ENCODE measurements around the gene BTBD7. TPM values are rescaled to one million over a fixed set of nuclear protein-coding genes. Genes with fewer than 3 reads are reported as not detected.

Gene BTBD7, protein sequence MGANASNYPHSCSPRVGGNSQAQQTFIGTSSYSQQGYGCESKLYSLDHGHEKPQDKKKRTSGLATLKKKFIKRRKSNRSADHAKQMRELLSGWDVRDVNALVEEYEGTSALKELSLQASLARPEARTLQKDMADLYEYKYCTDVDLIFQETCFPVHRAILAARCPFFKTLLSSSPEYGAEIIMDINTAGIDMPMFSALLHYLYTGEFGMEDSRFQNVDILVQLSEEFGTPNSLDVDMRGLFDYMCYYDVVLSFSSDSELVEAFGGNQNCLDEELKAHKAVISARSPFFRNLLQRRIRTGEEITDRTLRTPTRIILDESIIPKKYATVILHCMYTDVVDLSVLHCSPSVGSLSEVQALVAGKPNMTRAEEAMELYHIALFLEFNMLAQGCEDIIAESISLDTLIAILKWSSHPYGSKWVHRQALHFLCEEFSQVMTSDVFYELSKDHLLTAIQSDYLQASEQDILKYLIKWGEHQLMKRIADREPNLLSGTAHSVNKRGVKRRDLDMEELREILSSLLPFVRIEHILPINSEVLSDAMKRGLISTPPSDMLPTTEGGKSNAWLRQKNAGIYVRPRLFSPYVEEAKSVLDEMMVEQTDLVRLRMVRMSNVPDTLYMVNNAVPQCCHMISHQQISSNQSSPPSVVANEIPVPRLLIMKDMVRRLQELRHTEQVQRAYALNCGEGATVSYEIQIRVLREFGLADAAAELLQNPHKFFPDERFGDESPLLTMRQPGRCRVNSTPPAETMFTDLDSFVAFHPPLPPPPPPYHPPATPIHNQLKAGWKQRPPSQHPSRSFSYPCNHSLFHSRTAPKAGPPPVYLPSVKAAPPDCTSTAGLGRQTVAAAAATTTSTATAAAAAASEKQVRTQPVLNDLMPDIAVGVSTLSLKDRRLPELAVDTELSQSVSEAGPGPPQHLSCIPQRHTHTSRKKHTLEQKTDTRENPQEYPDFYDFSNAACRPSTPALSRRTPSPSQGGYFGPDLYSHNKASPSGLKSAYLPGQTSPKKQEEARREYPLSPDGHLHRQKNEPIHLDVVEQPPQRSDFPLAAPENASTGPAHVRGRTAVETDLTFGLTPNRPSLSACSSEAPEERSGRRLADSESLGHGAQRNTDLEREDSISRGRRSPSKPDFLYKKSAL
- total RNA-seq, result 27.8 TPM
- polyA plus RNA-seq, result 10 to 100 TPM in 2 of 4 donors, 1 to 10 TPM in 2; 6.5 to 10.8 (median 10.2) TPM

DNA sequence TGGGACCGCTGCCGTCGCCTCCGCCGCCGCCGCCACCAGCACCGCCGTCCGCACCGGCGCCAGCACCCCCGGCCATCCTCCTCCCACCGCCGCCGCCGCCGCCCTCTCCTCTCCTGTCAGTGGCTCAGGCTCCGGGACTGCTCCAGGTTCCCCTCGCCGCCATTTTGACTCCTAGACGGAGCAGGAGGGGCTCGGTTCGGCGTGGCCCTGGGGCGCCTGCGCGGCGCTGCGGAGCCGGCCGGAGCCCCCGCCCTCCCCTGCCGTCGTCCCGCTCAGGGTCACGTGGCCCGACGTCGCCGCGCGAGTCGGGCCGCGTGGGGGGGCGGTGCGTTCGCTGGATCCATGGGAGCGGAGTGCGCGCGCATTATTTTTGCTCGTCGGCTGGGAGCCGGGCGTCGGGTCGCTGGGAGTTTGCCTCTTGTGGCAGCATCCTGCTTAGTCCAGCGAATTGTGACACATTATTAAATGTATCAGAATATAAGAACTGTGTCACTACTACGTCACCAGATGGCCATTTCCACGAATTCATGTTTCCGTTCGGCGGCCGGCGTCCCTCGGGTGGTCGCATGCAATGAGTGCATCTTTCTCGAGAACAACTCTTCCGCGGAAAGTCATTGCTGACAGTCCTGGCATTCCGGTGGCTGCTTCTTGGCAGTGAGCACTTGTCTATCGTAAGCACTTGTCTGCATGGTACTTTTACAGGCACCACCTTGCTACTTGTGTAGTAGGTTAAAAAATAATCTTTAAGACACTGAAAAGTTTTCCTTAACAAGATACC lies at the start of gene BTBD7:
Gene BTBD7, minus strand, starts transcription at position 184 of the 778 bp plus-strand sequence. CDS start 36,985 bp downstream, outside the sequence.
- no peaks in the 10 kb centered on the region for H3K9me3 Mint-ChIP-seq
- Histone ChIP-seq H3K27me3 (ENCODE audit: control insufficient read depth, insufficient read depth, low read length) (no peaks in the 10 kb centered on the region), H3K27ac (ENCODE audit: insufficient read depth, low read length, poor library complexity, severe bottlenecking) (peak within 1 kb of the TSS; percentile 82), H3K4me3 (ENCODE audit: low read depth, low read length) (peak within 1 kb of the TSS; percentile 93), H3K36me3 (ENCODE audit: control insufficient read depth, insufficient read depth, low read length) (no peaks in the 10 kb centered on the region), H3K4me1 (ENCODE audit: control insufficient read depth, insufficient read depth, low read length, poor library complexity, severe bottlenecking) (peaks cover 28% of the 10 kb centered on the region), H3K9me3 (ENCODE audit: control insufficient read depth in 2 of 2, low read length in 2 of 2) (no peaks in the 10 kb centered on the region)
- DNase-seq (peak; percentile 93 to 95 (median 93)), ATAC-seq (ENCODE audit: low read depth in 2 of 2) (peak; percentile 93)
- peaks cover 19 to 57% (median 44%) of the 10 kb centered on the region in 4 donors for H3K4me1 Mint-ChIP-seq
- H3K27ac Mint-ChIP-seq, result peak within 1 kb of the TSS; percentile 84 to 96 (median 94)
- no peaks in the 10 kb centered on the region for H3K36me3 Mint-ChIP-seq
- H3K4me3 Mint-ChIP-seq, result peak within 1 kb of the TSS; percentile 93 to 98 (median 96)
- no peaks in the 10 kb centered on the region for H3K27me3 Mint-ChIP-seq

DNA sequence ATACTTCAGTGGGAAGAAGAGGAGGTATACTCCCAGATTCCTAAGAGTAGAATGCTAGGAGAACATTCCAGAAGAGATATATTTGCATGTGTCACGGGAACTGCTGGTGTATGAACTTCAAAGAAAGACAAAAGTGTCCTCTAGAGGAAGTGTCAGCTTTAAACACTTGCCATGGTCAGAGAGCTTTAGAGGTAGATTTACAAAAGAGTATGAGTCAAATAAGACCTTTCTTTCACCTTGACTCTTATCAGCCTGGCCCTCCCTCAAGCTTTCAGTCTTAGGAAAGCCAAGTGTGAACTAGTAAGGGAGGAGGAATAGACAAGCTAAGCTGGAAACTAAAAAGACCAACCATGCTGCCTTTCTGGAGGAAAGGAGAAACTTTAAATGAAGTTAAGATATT lies 48.8 kb upstream of the BTBD7 start:
- Mint-ChIP-seq H3K4me3 (no peak overlapping the region), H3K27me3 (peaks cover 32% of the 10 kb centered on the region), H3K27ac (no peak overlapping the region), H3K9me3 (peaks cover 0 to 9% (median 4%) of the 10 kb centered on the region in 7 donors), H3K4me1 (no peaks in the 10 kb centered on the region), H3K36me3 (no peaks in the 10 kb centered on the region)
- no peaks in the 10 kb centered on the region for H3K9me3 ChIP-seq (ENCODE audit: control insufficient read depth in 2 of 2, low read length in 2 of 2)
- H3K27ac ChIP-seq (ENCODE audit: insufficient read depth, low read length, poor library complexity, severe bottlenecking), result no peak overlapping the region
- no peaks in the 10 kb centered on the region for H3K4me1 ChIP-seq (ENCODE audit: control insufficient read depth, insufficient read depth, low read length, poor library complexity, severe bottlenecking)
- ATAC-seq (ENCODE audit: low read depth in 2 of 2) (no peak), DNase-seq (no peak)
- H3K27me3 ChIP-seq (ENCODE audit: control insufficient read depth, insufficient read depth, low read length), result peaks cover 6% of the 10 kb centered on the region
- H3K4me3 ChIP-seq (ENCODE audit: low read depth, low read length), result no peak overlapping the region
- H3K36me3 ChIP-seq (ENCODE audit: control insufficient read depth, insufficient read depth, low read length), result no peaks in the 10 kb centered on the region

DNA sequence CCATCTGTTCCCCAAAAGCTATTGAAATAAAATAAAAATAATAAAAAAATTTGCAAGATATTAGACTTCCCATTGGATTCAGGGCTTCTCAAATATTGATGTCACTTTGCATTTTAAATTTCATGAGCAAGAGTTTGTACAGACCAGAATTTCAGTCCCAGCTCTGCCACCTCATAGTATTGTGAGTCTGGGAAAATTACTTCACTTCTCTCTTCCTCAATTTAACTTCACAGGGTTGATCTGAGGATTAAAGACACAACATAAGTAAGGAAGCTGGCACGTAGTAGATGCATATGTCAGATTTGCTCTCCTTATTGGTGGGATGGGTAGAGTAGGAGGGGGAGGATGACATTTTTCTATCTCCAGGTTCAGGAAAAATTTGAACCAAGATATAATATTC lies 47.0 kb upstream of the BTBD7 start:
- H3K4me1 Mint-ChIP-seq, result no peaks in the 10 kb centered on the region
- H3K9me3 Mint-ChIP-seq, result peaks cover 0 to 9% (median 2%) of the 10 kb centered on the region in 7 donors
- DNase-seq, result no peak
- ATAC-seq (ENCODE audit: low read depth in 2 of 2), result no peak
- H3K9me3 ChIP-seq (ENCODE audit: control insufficient read depth in 2 of 2, low read length in 2 of 2), result no peaks in the 10 kb centered on the region
- no peak overlapping the region for H3K27ac ChIP-seq (ENCODE audit: insufficient read depth, low read length, poor library complexity, severe bottlenecking)
- no peaks in the 10 kb centered on the region for H3K4me1 ChIP-seq (ENCODE audit: control insufficient read depth, insufficient read depth, low read length, poor library complexity, severe bottlenecking)
- no peak overlapping the region for H3K4me3 Mint-ChIP-seq
- no peak overlapping the region for H3K27ac Mint-ChIP-seq
- no peaks in the 10 kb centered on the region for H3K36me3 Mint-ChIP-seq
- H3K36me3 ChIP-seq (ENCODE audit: control insufficient read depth, insufficient read depth, low read length), result no peaks in the 10 kb centered on the region
- peaks cover 21% of the 10 kb centered on the region for H3K27me3 Mint-ChIP-seq
- no peak overlapping the region for H3K4me3 ChIP-seq (ENCODE audit: low read depth, low read length)
- H3K27me3 ChIP-seq (ENCODE audit: control insufficient read depth, insufficient read depth, low read length), result peaks cover 6% of the 10 kb centered on the region

DNA sequence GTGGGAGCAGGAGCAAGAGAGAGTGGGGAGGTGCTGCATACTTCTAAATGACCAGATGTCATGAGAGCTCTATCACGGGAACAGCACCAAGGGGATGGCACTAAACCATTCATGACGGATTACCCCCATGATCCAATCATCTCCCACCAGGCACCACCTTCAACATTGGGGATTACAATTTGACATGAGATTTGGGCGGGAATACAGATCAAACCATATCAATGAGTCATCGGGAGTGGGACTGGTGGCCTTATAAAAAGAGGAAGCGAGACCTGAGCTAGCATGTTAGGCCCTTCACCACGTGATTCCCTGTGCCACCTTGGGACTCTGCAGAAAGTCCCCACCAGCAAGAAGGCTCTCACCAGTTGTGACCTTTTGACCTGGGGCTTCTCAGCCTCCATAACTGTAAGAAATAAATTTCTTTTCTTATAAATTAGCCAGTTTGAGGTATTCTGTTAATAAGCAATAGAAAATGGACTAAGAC lies 42.9 kb upstream of the BTBD7 start:
- Mint-ChIP-seq H3K27ac (no peak overlapping the region), H3K27me3 (peaks cover 19% of the 10 kb centered on the region), H3K36me3 (no peaks in the 10 kb centered on the region), H3K4me3 (no peak overlapping the region), H3K9me3 (peaks cover 0 to 5% (median 1%) of the 10 kb centered on the region in 7 donors), H3K4me1 (no peaks in the 10 kb centered on the region)
- no peaks in the 10 kb centered on the region for H3K9me3 ChIP-seq (ENCODE audit: control insufficient read depth in 2 of 2, low read length in 2 of 2)
- H3K36me3 ChIP-seq (ENCODE audit: control insufficient read depth, insufficient read depth, low read length), result no peaks in the 10 kb centered on the region
- H3K4me1 ChIP-seq (ENCODE audit: control insufficient read depth, insufficient read depth, low read length, poor library complexity, severe bottlenecking), result no peaks in the 10 kb centered on the region
- no peak overlapping the region for H3K4me3 ChIP-seq (ENCODE audit: low read depth, low read length)
- DNase-seq (no peak), ATAC-seq (ENCODE audit: low read depth in 2 of 2) (no peak)
- H3K27ac ChIP-seq (ENCODE audit: insufficient read depth, low read length, poor library complexity, severe bottlenecking), result no peak overlapping the region
- H3K27me3 ChIP-seq (ENCODE audit: control insufficient read depth, insufficient read depth, low read length), result peaks cover 9% of the 10 kb centered on the region

DNA sequence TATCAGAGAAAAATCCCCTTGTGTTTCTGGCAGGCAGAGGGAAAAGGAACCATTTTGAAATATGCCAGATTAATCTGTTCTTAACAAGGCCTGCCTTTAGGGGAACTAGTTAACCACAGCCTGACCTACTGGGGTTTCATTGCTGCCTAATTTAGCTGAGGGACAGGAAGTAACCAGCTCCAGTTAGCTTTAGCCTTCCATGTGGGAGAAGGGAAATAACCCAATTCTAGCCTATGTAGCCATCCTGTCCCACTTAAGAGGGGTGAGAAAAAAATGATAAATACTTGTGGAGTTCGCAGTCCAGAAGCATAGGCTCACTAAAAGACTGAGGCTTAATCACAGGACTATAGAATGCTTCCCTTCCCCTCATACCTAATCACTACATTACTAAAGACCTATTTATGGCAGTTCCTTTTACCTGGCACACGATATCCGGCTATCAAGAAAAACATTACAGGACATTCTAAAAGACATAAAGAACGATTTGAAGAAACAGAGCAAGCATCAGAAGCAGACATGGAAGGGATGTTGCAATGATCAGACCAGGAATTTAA lies 37.0 kb upstream of the BTBD7 start:
- Mint-ChIP-seq H3K27me3 (peaks cover 23% of the 10 kb centered on the region), H3K27ac (no peak overlapping the region), H3K9me3 (peaks cover 0 to 5% (median 0%) of the 10 kb centered on the region in 7 donors), H3K4me1 (no peaks in the 10 kb centered on the region), H3K36me3 (no peaks in the 10 kb centered on the region), H3K4me3 (no peak overlapping the region)
- peaks cover 11% of the 10 kb centered on the region for H3K27me3 ChIP-seq (ENCODE audit: control insufficient read depth, insufficient read depth, low read length)
- no peak overlapping the region for H3K27ac ChIP-seq (ENCODE audit: insufficient read depth, low read length, poor library complexity, severe bottlenecking)
- no peak overlapping the region for H3K4me3 ChIP-seq (ENCODE audit: low read depth, low read length)
- no peaks in the 10 kb centered on the region for H3K36me3 ChIP-seq (ENCODE audit: control insufficient read depth, insufficient read depth, low read length)
- no peaks in the 10 kb centered on the region for H3K4me1 ChIP-seq (ENCODE audit: control insufficient read depth, insufficient read depth, low read length, poor library complexity, severe bottlenecking)
- peak in 1 of 2 donors; percentile 48 for ATAC-seq (ENCODE audit: low read depth in 2 of 2)
- DNase-seq, result no peak
- no peaks in the 10 kb centered on the region for H3K9me3 ChIP-seq (ENCODE audit: control insufficient read depth in 2 of 2, low read length in 2 of 2)

DNA sequence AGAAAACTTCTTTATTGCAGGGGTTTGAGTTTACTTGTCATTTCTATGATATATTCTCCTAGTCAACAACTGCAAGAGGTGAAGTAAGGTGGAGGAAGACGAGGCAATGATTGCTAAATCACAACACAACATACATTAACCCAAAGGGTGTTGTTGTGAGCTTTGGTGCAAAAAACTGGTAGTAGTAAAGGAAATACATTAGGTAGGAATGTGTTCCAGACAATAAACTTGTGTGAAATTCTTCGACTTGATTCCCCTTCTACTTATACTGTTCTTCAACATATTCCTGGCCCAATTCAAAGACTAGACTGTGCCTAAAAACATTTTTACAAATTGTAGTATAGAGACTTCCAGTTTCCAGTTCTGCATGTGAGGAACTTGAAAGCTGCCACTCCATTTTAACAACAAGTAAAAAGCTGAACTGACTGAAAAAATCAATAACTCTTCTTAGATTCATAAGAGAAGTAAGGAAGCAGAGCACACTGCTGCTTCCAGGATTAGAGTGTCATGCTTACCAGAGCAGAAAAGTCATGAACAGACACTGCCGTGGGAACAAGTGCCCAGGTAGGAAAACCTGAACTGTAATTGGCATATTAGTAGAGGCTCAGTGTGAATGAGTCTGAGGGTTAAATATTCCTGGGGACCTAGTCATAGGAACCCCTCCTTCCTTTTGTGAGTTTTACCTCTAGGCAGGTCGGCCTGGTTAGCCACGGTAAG lies 36.3 kb upstream of the BTBD7 start:
- no peak overlapping the region for H3K4me3 Mint-ChIP-seq
- Histone ChIP-seq H3K27ac (ENCODE audit: insufficient read depth, low read length, poor library complexity, severe bottlenecking) (no peak overlapping the region), H3K9me3 (ENCODE audit: control insufficient read depth in 2 of 2, low read length in 2 of 2) (no peaks in the 10 kb centered on the region), H3K4me1 (ENCODE audit: control insufficient read depth, insufficient read depth, low read length, poor library complexity, severe bottlenecking) (no peaks in the 10 kb centered on the region), H3K4me3 (ENCODE audit: low read depth, low read length) (no peak overlapping the region), H3K27me3 (ENCODE audit: control insufficient read depth, insufficient read depth, low read length) (peaks cover 10% of the 10 kb centered on the region), H3K36me3 (ENCODE audit: control insufficient read depth, insufficient read depth, low read length) (no peaks in the 10 kb centered on the region)
- DNase-seq, result no peak
- peaks cover 27% of the 10 kb centered on the region for H3K27me3 Mint-ChIP-seq
- no peak overlapping the region for H3K27ac Mint-ChIP-seq
- no peak for ATAC-seq (ENCODE audit: low read depth in 2 of 2)
- H3K9me3 Mint-ChIP-seq, result peaks cover 0 to 5% (median 0%) of the 10 kb centered on the region in 7 donors
- no peaks in the 10 kb centered on the region for H3K4me1 Mint-ChIP-seq
- no peaks in the 10 kb centered on the region for H3K36me3 Mint-ChIP-seq
